Upper lobe of right lung (tissue), 1 donor: ENCODE measurements around the gene DPP10. TPM values are rescaled to one million over a fixed set of nuclear protein-coding genes. Genes with fewer than 3 reads are reported as not detected.
A peak's percentile ranks its signal among the peaks of the same experiment; 100 is the strongest.

Experiments
- ATAC-seq: fragments of 200-7000 bp; cut with Tn5 transposase; one replicate; pipeline ENCODE4 v1.9.1; 2020; ENCODE audit warnings: mild to moderate bottlenecking, moderate library complexity
- DNase-seq: peaks from one replicate; pipeline ENCODE4 v3.0.0-alpha.2; 2020
- H3K27ac ChIP-seq: fragments of 200-600 bp; one replicate; pipeline ENCODE4 v1.8.0; 2022
- H3K27me3 ChIP-seq: fragments of 200-600 bp; one replicate; pipeline ENCODE4 v1.8.0; 2022; ENCODE audit warnings: mild to moderate bottlenecking
- H3K36me3 ChIP-seq: fragments of 200-600 bp; one replicate; pipeline ENCODE4 v1.8.0; 2022
- H3K4me1 ChIP-seq: fragments of 200-600 bp; one replicate; pipeline ENCODE4 v1.8.0; 2022
- H3K4me3 ChIP-seq: fragments of 200-600 bp; one replicate; pipeline ENCODE4 v1.8.0; 2022; ENCODE audit warnings: mild to moderate bottlenecking
- H3K9me3 ChIP-seq: fragments of 200-600 bp; one replicate; pipeline ENCODE4 v1.8.0; 2022
- CTCF ChIP-seq: fragments of 200-600 bp; IDR thresholded peaks from one replicate; pipeline ENCODE4 v1.8.0; 2022; ENCODE audit warnings: antibody characterized with exemption
- intact Hi-C: fragments of 100-400 bp; cut with DNase I; formaldehyde crosslinking; loops from one replicate; pipeline ENCODE4 v1.11.0; 2022
- total RNA-seq: library from RNA; stranded (reverse); fragmentation: NEBNext Ultra II Directional; extraction: Animal tissue kit (Norgen Biotek cat#: 25700); gene quantifications from one replicate; pipeline ENCODE4 v1.2.1, GENCODE V29; 2021
- donor health status: DM: no; HTN: yes; CAD: no; lungs with severe emphysema.

DPP10 gene
- total RNA-seq, 1 donor from 2014 or later = 1.0 TPM

DNA sequence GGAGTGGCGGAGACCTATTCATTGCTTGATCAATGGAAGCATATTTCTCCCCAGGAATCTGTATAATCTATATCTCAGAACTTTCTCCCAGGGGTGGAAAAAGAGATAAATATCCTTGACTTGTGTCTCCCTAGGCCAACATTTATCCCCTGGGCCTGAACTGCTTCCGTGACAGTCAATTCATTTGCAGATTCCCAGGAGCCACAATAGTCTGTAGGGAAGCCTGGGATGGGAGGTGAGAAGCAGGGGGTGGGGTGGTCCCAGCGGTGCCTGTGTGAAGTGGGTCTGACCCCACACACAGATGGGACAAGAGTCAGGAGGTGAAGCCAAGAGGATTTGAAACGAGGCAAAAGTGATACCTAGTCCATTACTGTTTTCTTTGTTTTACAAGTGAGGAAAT is 166.8 kb downstream of the DPP10 start:
- Histone ChIP-seq H3K36me3 (no peaks in the 10 kb centered on the region), H3K4me1 (no peaks in the 10 kb centered on the region)
- no peak for ATAC-seq

DNA sequence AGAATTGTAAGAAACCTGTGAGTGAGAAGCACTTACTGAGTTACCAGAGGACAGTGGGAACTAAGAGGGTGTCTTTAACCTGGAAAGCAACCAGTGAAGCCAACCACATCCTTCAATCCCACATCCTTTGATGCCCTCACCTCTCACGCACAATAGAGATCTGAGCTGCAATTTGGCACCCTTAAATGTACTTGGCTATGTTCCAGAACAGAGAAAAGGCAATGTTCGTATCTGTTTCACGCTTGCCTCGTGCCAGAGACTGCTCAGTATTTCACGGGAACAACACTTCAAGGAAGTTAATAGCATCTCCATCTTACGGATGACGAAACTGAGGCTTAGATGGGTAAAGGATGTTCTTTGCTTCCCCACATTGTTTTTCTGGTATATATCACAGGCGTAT is 167.4 kb downstream of the DPP10 start:
- H3K27me3 ChIP-seq = no peaks in the 10 kb centered on the region
- H3K4me1 ChIP-seq = no peaks in the 10 kb centered on the region
- H3K9me3 ChIP-seq = no peaks in the 10 kb centered on the region
- TF ChIP-seq CTCF = no peak
- no peak for ATAC-seq
- intact Hi-C loops = no loop called here
- H3K4me3 ChIP-seq = no peak overlapping the region
- no peak overlapping the region for H3K27ac ChIP-seq
- no peak for DNase-seq
- no peaks in the 10 kb centered on the region for H3K36me3 ChIP-seq

More for the DNA sequence above, 166.8 kb downstream of the DPP10 start:
- Histone ChIP-seq H3K9me3 (no peaks in the 10 kb centered on the region), H3K4me3 (no peak overlapping the region), H3K27ac (no peak overlapping the region), H3K27me3 (no peaks in the 10 kb centered on the region)
- no peak for DNase-seq
- TF ChIP-seq CTCF = no peak
- intact Hi-C loops = no loop called here

DNA sequence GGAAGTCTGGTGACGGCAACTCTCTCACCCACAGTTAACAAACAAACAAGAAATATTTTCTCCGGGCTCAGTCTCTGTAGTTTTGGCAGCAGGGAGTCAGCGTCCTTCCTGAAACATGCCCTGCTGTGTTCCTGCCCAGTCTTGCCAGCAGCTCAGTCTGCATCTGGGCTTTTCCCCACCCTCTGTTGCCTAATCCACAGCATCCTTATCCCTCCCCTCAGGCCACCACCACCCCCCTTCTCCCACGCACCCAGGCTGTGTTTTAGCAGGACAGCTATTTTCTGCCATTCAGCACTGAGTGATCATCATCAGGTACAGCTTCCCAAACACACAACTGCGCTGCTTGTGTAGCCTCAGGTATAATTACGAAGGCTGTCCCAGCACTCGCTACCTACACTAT is 168.2 kb downstream of the DPP10 start:
- Histone ChIP-seq H3K9me3 (no peaks in the 10 kb centered on the region), H3K27me3 (no peaks in the 10 kb centered on the region), H3K4me3 (no peak overlapping the region), H3K4me1 (no peaks in the 10 kb centered on the region), H3K36me3 (no peaks in the 10 kb centered on the region), H3K27ac (no peak overlapping the region)
- TF ChIP-seq CTCF = no peak
- DNase-seq = peak; percentile 55
- ATAC-seq = peak; percentile 35
- intact Hi-C loops = no loop called here

DNA sequence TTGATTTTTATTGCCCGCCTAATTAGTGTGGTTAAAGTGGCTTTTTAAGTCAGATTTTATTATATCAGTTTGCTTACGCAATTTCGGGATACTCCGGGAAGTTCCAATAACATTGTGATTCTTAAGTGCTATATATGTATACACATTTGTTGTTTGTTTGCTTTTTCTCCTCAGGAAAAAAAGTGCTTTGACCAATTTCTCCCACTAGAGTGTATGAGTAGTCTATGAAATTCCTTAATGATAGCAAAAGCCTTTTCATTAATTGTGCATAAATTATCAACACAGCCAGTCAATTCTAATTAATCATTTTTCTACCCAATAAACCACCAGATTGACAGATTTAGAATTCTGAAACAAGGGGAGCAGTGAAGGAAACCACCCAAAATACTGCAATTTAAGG is 172.2 kb downstream of the DPP10 start:
- no peaks in the 10 kb centered on the region for H3K27me3 ChIP-seq
- H3K4me1 ChIP-seq = no peaks in the 10 kb centered on the region
- no peaks in the 10 kb centered on the region for H3K36me3 ChIP-seq
- no peak overlapping the region for H3K27ac ChIP-seq
- TF ChIP-seq CTCF = no peak
- no peak overlapping the region for H3K4me3 ChIP-seq
- DNase-seq (no peak), ATAC-seq (no peak)
- intact Hi-C loops = no loop called here
- no peaks in the 10 kb centered on the region for H3K9me3 ChIP-seq

GRCh38 chr2:114628481-114628880 is 186.0 kb downstream of the DPP10 start:
- TF ChIP-seq CTCF = no peak
- Histone ChIP-seq H3K27me3 (no peaks in the 10 kb centered on the region), H3K27ac (no peak overlapping the region), H3K9me3 (no peaks in the 10 kb centered on the region), H3K4me3 (no peak overlapping the region), H3K36me3 (no peaks in the 10 kb centered on the region), H3K4me1 (no peaks in the 10 kb centered on the region)
- intact Hi-C loops = no loop called here
- DNase-seq = no peak
- ATAC-seq = no peak

DNA sequence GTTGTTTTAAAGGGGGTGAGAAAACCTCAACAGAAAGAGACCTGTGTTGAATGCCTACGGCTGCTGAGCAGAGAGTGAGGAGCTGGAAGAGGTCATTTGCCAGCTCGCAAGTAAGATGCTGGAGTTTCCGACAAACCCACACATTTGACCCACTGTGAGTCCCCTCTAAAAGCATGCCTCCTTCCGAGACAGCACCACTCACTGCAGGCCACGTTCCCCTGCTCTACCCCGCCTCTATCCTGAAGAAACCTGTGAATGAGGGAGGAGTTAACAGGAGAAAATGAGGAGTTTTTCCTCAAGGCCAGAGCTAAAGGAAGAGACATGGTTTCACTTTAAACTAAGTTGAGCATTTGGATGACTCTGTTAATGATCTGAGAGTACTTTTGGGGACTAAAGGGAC is 188.7 kb downstream of the DPP10 start:
- TF ChIP-seq CTCF = no peak
- H3K4me1 ChIP-seq = no peaks in the 10 kb centered on the region
- no peaks in the 10 kb centered on the region for H3K27me3 ChIP-seq
- no peak for DNase-seq
- no peaks in the 10 kb centered on the region for H3K36me3 ChIP-seq
- no peak overlapping the region for H3K4me3 ChIP-seq
- intact Hi-C loops = no loop called here
- H3K9me3 ChIP-seq = no peaks in the 10 kb centered on the region
- H3K27ac ChIP-seq = no peak overlapping the region
- no peak for ATAC-seq
